ENCODE measurements around the gene PPP5C. TPM values are rescaled to one million over a fixed set of nuclear protein-coding genes. Genes with fewer than 3 reads are reported as not detected.
A peak's percentile ranks its signal among the peaks of the same experiment; 100 is the strongest.
"Not testable (repeated sequence)": the region's sequence is repeated elsewhere in the genome, so short reads cannot be mapped to it uniquely, and the experiment has no call there.

The PPP5C gene, protein sequence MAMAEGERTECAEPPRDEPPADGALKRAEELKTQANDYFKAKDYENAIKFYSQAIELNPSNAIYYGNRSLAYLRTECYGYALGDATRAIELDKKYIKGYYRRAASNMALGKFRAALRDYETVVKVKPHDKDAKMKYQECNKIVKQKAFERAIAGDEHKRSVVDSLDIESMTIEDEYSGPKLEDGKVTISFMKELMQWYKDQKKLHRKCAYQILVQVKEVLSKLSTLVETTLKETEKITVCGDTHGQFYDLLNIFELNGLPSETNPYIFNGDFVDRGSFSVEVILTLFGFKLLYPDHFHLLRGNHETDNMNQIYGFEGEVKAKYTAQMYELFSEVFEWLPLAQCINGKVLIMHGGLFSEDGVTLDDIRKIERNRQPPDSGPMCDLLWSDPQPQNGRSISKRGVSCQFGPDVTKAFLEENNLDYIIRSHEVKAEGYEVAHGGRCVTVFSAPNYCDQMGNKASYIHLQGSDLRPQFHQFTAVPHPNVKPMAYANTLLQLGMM
- 65.0 and 86.1 TPM in 2 replicates for total RNA-seq

DNA sequence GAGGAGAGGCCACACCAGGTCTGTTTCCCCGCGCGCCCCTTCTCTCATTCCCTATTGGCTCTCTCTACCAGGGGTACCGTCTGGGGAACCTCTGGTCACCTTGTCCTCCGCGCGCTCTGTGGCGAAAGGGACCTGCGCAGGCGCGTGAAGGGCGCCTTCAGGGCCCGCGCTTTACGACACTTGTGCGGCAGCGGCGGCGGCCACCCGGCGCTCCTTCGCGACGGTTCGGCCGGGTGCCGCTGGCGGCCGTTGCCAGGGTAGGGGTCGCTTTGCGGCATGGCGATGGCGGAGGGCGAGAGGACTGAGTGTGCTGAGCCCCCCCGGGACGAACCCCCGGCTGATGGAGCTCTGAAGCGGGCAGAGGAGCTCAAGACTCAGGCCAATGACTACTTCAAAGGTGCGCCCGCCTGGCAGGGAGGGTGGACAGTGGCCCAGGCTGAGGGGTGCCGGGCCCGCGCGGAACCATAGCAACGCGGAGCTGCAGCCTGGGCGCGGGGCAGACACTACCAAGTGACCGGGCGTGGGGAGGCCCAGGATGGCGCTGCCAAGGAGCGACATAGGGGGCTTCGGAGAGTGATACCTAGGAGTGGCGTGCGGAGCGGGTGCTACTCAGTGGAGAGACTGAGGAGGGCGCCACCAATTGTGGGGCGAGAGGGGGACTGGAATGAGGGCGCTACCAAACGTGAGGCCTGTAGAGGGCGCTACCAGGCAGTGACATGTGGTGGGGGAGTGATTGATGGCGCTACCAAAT, at the start of gene PPP5C:
TSS of gene PPP5C (plus strand) at position 267 of the 751 bp plus-strand sequence. CDS start at position 277, 10 bp downstream.
- DNase-seq (ENCODE audit: low read depth in 2 of 2) = peak; percentile 82 to 94

DNA sequence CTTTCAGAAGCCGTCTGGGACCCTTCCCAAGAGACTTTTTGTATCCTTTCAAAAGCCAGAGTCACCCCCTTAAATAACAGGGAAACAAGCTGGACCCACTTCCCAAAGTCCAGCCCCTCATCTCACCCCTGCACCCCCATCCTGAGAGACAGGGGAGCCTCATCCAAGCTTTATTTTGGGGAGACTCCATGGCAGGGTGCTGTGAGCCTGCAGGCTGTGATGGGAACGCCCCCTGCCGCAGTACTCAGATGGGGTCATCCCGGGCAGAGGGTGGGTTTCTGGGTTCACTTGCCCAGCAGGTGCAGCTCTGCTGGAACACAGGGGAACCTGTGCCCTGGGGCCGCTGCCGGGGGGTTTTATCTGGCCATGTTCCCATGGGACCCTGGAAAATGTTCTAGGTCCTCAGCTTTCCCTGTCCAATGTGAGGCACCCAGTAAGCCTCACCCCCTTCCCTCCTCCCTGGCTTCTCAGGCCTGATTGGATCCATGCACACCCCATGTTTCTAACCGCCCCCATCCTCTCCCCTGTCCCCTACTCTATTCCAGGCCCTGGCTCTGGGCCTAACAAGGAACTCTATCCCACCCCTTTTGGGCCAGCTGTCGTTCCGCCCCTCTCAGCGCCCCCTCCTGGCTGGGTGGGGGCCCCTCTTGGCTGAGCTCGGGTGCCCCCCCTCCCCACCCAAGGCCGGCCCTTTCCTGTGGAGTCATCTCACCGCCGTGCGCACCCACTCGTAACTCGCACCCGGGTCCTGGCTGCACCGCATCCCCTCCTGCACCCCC, 49.0 kb upstream of the PPP5C start:
- peak in 1 of 2 donors; percentile 60 for DNase-seq (ENCODE audit: low read depth in 2 of 2)

DNA sequence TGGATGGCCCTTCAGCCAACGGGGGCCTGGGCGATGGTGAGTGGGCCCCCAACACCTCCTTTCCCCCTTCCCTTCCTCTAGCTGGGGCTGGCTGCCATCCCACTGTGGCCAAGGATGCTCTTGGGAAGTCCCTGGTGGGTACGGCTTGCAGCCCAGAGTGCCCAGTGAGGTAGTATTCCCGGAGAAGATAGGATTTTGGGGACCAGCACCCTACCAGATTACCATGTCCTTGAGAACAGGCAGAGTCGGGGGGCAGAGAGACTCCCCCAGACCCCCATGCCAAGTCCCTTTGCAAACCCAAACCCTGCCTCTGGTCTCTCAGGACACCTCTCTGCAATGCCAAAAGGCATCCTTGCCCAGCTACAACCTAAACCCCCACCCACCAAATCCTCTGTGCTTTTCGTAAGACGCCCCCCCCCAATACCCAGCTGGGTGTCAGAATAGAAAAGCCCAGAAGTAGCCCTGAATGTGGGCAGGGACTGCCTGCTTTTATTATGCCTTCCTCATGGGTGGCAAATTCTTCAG, 48.3 kb upstream of the PPP5C start:
- peak in 1 of 2 donors; percentile 7 for DNase-seq (ENCODE audit: low read depth in 2 of 2)

DNA sequence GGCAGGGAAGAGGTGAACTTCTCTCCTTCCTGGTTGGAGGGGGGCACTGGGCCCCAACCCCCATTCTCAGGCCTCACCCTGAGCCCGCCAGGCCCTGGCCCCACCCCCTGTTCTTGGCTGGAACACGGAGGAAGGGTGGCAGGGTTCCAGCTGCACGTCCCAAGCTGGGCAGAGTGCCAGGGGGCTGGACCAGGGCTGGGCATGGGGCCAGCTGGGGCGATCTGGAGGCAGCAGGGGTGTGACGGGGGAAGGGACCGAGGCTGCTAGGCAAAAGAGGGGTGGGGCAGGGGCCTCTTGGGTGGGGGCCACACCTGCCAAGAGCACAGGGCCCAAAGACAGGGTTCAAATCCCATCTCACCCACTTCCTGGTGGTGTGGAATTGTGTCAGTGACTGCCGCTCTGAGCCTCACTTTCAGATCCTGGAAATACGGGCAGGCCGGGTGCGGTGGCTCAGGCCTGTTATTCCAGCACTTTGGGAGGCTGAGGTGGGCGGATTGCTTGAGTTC, 47.8 kb upstream of the PPP5C start:
- peak; percentile 80 to 92 for DNase-seq (ENCODE audit: low read depth in 2 of 2)

DNA sequence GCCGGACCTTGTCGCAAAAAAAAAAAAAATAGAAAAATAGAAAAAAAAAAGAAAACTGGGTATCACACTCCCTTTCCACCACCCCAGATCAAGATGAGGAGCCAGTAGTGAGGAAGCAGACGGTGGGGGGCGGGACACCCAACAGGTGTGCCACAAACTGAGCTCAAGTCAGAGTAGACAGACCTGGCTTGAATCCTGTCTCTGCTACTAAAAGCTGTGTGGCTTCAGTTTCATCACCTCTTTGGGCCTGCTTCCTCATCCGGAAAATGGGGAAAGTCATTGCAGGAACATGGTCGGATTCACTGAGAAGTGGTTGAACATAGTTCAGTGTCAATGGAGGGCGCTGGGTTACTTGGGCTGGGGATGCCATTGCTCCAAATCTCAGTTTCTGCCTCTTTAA, 47.2 kb upstream of the PPP5C start:
- no peak for DNase-seq (ENCODE audit: low read depth in 2 of 2)

DNA sequence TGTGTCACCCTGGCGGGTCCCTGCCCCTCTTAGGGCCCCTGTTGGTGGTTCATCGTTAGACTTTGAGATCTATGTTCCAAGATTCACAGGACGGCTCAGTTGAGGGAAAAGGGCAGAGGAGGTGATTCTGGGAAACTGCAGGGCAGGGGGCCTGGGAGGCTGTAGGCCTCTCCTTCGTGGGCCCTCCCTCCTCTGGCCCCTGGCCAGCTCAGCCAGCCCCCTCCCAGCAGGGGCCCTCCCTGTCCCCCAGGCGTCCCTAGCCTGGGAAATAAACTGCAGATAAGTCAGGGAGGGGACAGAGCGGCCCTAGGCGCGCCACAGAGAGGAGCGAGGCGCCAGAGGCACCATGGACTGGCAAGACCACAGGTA, 43.6 kb upstream of the PPP5C start:
- no peak for DNase-seq (ENCODE audit: low read depth in 2 of 2)

DNA sequence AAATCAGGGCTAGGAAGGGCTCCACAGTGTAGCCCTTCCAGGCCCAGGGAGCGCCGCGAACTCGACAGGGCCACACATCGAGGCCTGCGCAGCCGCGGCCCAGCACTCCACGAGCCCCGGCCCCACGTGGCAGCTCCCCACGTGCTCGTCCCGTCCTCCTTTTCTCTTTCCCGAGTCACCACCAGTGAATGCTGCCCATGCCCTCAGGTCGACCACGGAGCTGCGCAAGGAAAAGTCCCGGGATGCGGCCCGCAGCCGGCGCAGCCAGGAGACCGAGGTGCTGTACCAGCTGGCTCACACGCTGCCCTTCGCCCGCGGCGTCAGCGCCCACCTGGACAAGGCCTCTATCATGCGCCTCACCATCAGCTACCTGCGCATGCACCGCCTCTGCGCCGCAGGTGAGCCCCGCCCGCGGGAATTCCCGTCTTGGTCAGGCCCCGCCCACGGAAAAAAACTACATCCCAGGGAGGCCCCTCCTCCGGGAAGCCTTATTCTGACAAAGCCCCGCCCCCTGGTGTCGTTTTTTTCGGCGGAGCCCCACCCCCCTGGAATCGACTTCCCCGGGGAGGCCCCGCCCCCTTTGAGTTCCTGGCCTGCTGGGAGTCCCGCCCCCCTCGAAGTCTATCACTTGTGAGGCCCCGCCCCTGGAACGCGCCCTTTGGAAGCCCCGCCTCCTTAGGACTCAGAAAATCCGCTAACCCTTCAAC, 43.0 kb upstream of the PPP5C start:
- peak in 1 of 2 donors; percentile 29 for DNase-seq (ENCODE audit: low read depth in 2 of 2)

DNA sequence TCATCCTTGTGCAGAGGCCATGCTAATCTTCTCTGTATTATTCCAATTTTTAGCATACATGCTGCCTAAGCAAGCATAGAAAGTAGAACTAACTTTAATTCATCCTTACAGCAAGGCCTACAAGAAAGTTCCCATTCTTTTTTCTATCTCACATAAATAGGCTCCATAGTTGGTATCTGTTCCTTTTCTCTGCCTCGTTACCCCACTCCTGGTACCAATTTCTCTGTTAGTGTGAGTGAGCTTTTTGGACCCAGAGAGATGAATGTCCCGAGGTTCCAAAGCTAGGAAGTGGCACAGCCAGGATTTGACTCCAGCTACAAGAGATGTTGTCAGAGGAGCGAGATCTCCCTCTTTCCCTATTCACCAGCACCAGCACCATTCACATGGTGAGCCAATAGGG, 40.4 kb upstream of the PPP5C start:
- DNase-seq (ENCODE audit: low read depth in 2 of 2) = no peak

DNA sequence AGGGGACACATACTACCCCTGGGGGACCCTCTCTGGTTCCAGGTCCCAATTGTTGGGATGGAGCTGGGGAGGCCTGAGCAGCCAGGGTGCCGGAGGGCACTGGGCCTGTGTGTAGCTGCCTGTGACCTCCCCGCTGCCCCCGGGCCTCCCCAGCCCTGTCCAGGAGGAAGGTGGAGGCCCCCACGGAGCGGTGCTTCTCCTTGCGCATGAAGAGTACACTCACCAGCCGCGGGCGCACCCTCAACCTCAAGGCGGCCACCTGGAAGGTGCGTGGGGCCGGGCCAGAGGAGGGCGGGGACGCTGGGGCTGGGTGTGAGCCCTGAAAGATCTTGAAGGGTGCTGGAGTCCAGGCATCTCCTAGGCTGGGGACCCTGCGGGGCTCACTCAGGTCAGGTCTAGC, 38.4 kb upstream of the PPP5C start:
- DNase-seq (ENCODE audit: low read depth in 2 of 2) = no peak

DNA sequence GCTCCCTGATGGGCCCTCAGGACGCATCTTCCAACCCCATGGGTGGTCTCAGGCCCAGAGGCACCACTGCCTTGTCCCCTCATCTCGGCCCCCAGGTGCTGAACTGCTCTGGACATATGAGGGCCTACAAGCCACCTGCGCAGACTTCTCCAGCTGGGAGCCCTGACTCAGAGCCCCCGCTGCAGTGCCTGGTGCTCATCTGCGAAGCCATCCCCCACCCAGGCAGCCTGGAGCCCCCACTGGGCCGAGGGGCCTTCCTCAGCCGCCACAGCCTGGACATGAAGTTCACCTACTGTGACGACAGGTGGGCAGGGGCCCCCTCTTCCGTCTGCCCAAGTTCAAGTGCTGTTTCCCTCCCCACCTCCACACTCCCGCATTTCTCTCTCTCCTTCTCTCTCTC, 37.8 kb upstream of the PPP5C start:
- DNase-seq (ENCODE audit: low read depth in 2 of 2) = no peak

DNA sequence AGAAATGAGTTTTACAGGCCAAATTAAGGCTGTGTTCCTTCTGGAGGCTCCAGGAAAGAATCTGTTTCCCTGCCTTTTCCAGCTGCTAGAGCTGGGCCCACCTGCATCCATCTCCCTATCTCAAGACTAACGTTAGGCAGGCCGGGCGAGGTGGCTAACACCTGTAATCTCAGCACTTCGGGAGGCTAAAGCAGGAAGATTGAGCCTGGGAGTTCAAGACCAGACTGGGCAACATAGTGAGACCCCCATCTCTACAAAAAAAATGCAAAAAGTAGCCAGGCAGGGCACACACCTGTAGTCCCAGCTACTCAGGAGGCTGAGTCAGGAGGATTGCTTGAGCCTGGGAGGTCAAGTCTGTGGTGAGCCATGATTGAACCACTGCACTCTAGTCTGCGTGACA, 35.4 kb upstream of the PPP5C start:
- DNase-seq (ENCODE audit: low read depth in 2 of 2) = no peak

DNA sequence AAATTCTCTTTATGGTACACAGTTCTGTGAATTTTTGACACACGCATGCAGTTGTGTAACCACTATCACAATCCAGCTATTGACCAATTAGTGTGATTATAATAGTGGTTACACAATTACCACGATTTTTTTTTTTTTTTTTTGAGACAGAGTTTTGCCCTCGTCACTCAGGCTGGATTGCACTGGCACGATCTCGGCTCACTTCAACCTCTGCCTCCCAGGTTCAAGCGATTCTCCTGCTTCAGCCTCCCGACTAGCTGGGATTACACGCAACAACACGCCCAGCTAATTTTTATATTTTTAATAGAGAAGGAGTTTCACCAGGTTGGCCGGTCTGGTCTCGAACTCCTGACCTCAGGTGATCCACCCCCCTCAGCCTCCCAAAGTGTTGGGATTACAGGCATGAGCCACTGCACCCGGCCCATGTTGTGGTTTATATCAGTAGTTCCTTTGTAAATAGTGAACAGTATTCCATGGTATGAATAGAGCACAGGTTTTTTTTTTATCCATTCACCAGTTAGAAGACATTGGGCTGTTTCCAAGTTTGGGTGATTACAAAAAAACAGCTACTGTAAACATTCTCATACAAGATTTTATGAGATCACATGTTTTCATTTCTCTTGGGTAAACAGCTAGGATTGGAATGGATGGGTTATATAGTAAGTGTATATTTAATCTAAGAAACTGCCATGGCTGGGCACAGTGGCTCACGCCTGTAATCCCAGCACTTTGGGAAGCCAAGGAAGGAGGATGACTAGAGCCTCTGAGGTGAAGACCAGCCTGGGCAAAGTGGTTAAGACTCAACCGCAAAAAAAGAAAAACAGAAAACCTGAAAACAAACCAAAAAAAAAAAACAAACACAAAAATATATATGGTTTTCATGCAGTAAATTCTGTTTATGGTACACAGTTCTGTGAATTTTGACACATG, 33.1 kb upstream of the PPP5C start:
- DNase-seq (ENCODE audit: low read depth in 2 of 2) = not testable (repeated sequence)

DNA sequence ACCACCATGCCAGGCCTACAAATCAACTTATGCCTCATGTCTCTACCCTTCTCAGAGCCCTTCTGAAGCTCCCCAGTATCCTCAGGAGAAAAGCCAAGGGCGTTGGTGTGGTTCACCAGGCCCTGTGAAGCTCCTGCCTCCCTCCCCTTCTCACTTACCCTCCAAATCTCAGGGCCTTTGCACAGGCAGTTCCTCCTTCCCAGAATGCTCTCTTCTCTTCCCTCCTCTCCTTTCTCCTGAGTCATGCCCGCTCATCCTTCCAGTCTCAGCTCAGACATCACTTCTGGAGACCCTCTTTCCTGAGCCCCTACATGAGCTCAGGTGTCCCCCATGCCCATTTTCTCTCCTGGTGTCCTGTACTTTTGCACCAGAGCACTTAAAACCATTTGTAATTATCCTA, 29.5 kb upstream of the PPP5C start:
- DNase-seq (ENCODE audit: low read depth in 2 of 2) = no peak

DNA sequence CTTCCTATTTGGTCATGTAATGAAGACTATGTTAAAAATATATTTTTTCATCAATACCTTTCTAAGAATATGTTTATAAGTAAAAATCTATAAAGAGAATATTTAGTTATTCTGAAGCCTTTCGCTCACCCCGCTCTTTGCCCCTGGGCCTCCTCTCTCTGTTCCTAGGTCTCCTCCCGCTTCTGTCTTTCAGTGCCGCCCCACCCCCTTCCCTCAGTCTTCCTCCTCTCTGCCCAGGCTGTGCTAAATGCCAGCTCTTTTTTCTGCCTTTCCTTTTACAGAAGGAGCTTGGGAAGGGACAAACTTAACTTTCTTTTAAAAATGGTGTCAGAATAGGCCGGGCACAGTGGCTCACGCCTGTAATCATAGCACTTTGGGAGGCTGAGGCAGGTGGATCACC, 27.3 kb upstream of the PPP5C start:
- DNase-seq (ENCODE audit: low read depth in 2 of 2) = no peak

DNA sequence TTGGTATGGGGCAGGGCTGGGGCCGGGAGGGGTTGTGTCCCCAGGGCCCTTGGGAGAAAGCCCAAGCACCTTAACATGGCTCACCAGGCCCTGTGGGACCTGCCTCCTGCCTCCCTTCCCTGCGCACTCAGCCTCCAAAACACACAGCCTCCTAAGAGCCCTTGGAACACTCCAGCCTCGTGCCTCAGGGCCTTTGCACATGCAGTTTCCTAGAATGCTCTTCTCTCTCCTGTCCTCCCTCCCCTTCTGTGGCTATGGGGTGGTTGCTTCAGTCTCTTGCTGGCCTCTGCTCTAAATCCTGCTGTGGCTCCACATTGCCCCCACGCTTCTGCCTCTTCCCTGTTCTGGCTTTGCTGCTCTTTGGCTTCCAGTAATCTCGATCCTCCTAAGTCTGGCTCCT, 26.3 kb upstream of the PPP5C start:
- no peak for DNase-seq (ENCODE audit: low read depth in 2 of 2)

DNA sequence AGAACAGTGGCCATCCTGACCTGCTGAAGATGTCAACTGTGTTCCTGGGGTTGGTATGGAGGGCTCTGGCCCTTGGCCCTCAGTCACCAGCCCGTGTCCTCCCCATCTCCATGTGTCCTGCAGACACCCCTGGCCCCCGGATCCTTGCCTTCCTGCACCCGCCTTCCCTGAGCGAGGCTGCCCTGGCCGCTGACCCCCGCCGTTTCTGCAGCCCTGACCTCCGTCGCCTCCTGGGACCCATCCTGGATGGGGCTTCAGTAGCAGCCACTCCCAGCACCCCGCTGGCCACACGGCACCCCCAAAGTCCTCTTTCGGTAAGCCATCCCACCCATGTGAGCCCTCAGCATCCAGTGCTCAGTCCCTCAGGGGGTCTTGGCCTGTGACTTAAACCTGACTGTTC, 25.2 kb upstream of the PPP5C start:
- DNase-seq (ENCODE audit: low read depth in 2 of 2) = no peak

DNA sequence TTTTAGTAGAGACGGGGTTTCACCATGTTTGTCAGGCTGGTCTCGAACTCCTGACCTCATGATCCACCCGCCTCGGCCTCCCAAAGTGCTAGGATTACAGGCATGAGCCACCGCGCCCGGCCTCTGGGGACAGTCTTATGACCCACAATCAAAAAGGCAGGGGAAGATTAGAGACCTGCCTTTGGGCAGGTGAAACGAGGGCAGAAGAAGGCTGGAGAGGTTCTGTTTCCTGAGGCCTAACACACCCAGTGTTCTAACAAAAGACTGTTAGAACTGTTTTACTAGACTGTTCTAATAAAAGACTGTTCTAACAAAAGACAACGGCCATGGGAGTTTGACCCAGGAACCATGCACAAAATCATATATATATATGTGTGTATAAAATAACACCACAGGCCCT, 23.7 kb upstream of the PPP5C start:
- DNase-seq (ENCODE audit: low read depth in 2 of 2) = not testable (repeated sequence)

DNA sequence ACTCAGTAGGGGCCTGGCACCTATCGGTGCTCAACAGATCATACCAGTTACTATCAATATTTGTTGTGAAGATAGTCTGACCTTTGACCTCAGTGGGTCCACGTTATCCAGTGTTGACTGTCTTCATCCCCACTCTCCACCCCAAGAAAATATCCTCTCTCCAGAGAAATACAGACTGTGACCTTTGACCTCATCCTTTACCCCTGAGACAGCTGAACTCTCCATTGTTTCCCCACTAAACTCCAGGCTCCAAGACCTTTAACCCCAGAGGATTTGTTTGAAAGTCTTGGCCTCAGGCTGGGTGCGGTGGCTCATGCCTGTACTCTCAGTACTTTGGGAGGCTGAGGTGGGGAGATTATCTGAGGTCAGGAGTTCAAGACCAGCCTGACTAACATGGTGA, 22.6 kb upstream of the PPP5C start:
- no peak for DNase-seq (ENCODE audit: low read depth in 2 of 2)

DNA sequence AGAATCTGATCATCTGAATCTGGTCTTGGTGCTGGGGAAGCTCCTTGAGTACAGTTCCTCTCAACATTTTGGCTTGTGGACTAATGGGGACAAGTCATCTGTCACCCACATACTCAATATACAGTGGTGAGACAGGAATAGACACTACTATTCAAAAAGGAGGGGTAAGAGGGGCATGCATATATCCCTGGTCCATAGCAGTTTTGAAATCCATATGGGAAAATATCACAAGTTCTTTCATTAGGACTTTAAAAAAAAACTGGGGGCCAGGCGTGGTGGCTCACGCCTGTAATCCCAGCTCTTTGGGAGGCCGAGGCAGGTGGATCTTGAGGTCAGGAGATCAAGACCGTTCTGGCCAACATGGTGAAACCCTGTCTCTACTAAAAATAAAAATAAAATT, 20.3 kb upstream of the PPP5C start:
- no peak for DNase-seq (ENCODE audit: low read depth in 2 of 2)

DNA sequence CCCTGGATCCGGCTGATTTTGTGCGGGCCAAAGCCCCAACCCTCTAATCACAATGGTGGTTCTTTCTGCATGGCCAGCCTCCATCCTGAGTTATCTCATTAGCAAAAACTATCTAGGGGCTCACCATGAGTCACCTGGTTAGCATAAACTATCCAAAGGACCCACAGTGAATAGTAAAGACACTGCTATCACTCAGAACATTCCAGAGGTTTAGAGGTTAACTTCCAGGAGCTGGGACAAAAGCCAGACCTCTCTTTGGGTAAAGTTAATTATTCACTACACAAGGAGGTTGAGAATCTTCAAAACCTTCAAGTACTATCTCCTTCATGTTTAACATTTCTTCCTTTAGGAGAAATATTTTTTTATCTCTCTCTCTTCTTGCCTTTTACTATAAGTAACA, 18.8 kb upstream of the PPP5C start:
- no peak for DNase-seq (ENCODE audit: low read depth in 2 of 2)
